HEK293 (cell line): ENCODE results near the gene PAGE1.

Experiments used
- GLI2 ChIP-seq: fragments of 450-650 bp; formaldehyde crosslinking; IDR thresholded peaks from 2 replicates; pipeline ENCODE4; 2017; ENCODE audit warnings: missing biosample characterization, missing genetic modification characterization, low read depth, borderline replicate concordance
- MYNN ChIP-seq: fragments of 450-650 bp; formaldehyde crosslinking; IDR thresholded peaks from 2 replicates; pipeline ENCODE4 v1.5.1; 2016; ENCODE audit warnings: missing biosample characterization, missing genetic modification characterization, borderline replicate concordance
- MZF1 ChIP-seq: fragments of 450-650 bp; formaldehyde crosslinking; IDR thresholded peaks from 2 replicates; pipeline ENCODE4 v1.5.1; 2017; ENCODE audit warnings: missing biosample characterization, missing genetic modification characterization, borderline replicate concordance
- RBAK ChIP-seq: fragments of 450-650 bp; formaldehyde crosslinking; IDR thresholded peaks from 2 replicates; pipeline ENCODE4 v1.5.1; 2016; ENCODE audit warnings: missing biosample characterization, missing genetic modification characterization
- ZBTB17 ChIP-seq: fragments of 450-650 bp; formaldehyde crosslinking; IDR thresholded peaks from 2 replicates; pipeline ENCODE4 v1.5.1; 2016; ENCODE audit warnings: missing biosample characterization, missing genetic modification characterization
- ZNF239 ChIP-seq: fragments of 450-650 bp; formaldehyde crosslinking; IDR thresholded peaks from 2 replicates; pipeline ENCODE4 v1.5.1; 2016; ENCODE audit warnings: missing biosample characterization, missing genetic modification characterization
- ZNF335 ChIP-seq: fragments of 450-650 bp; formaldehyde crosslinking; conservative IDR thresholded peaks from 2 replicates; pipeline ENCODE4 v1.5.1; 2016; ENCODE audit warnings: missing biosample characterization, missing genetic modification characterization
- ZNF473 ChIP-seq: fragments of 450-650 bp; formaldehyde crosslinking; IDR thresholded peaks from 2 replicates; pipeline ENCODE4 v1.5.1; 2017; ENCODE audit warnings: missing biosample characterization, missing genetic modification characterization
- ZNF707 ChIP-seq: fragments of 450-650 bp; formaldehyde crosslinking; IDR thresholded peaks from 2 replicates; pipeline ENCODE4 v1.5.1; 2016; ENCODE audit warnings: missing biosample characterization, missing genetic modification characterization
- ZNF792 ChIP-seq: fragments of 450-650 bp; formaldehyde crosslinking; IDR thresholded peaks from 2 replicates; pipeline ENCODE4 v1.5.1; 2016; ENCODE audit warnings: missing biosample characterization, missing genetic modification characterization
- TF ChIP-seq, protein P1 (sequence below): fragments of 450-650 bp; formaldehyde crosslinking; IDR thresholded peaks from 2 replicates; pipeline ENCODE4 v1.5.1; 2016; ENCODE audit warnings: missing biosample characterization, missing genetic modification characterization

DNA sequence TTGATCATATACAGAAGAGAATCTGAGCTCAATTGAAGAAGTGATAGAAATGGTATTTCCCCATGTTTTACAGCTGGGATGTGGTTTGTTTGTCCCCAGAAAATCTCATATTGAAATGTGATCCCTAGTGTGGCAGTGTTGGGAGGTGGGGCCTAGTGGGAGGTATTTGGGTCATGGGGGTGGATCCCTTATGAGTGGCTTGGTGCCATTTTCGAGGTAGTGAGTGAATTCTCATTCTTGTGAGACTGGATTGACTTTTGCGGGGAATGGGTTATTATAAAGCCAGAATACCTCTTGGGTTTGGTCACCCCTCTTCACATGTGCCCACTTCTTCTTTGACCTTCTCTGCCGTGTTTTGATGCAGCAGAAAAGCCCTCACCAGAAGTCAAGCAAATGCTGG lies 29.6 kb upstream of the PAGE1 start:
- TF ChIP-seq, protein P1, sequence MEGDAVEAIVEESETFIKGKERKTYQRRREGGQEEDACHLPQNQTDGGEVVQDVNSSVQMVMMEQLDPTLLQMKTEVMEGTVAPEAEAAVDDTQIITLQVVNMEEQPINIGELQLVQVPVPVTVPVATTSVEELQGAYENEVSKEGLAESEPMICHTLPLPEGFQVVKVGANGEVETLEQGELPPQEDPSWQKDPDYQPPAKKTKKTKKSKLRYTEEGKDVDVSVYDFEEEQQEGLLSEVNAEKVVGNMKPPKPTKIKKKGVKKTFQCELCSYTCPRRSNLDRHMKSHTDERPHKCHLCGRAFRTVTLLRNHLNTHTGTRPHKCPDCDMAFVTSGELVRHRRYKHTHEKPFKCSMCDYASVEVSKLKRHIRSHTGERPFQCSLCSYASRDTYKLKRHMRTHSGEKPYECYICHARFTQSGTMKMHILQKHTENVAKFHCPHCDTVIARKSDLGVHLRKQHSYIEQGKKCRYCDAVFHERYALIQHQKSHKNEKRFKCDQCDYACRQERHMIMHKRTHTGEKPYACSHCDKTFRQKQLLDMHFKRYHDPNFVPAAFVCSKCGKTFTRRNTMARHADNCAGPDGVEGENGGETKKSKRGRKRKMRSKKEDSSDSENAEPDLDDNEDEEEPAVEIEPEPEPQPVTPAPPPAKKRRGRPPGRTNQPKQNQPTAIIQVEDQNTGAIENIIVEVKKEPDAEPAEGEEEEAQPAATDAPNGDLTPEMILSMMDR (tag by site-specific recombination) = no peak
- TF ChIP-seq RBAK (tag by site-specific recombination) (no peak), MYNN (tag by site-specific recombination) (no peak), ZNF792 (tag by site-specific recombination) (no peak), ZNF335 (no peak), ZNF473 (tag by site-specific recombination) (no peak), ZNF239 (tag by site-specific recombination) (no peak), MZF1 (tag by site-specific recombination) (no peak), ZBTB17 (tag by site-specific recombination) (no peak), ZNF707 (no peak), GLI2 (tag by site-specific recombination) (no peak)
